Stimulated activated CD4-positive, alpha-beta T cell treated with anti-CD3 and anti-CD28 coated beads, Interleukin-2, amount 100 ng/mL, for 48 hours (primary cell): ENCODE data around the gene EEF2.
"Not testable (repeated sequence)": the region's sequence is repeated elsewhere in the genome, so short reads cannot be mapped to it uniquely, and the experiment has no call there.

Experiments
- DNase-seq, 2 donors: peaks; one replicate each; pipeline ENCODE4 v3.0.0-alpha.2; 2020

The EEF2 gene

GRCh38 chr19:3968556-3969434 is 16.5 kb downstream of the EEF2 start:
- no peak for DNase-seq

DNA sequence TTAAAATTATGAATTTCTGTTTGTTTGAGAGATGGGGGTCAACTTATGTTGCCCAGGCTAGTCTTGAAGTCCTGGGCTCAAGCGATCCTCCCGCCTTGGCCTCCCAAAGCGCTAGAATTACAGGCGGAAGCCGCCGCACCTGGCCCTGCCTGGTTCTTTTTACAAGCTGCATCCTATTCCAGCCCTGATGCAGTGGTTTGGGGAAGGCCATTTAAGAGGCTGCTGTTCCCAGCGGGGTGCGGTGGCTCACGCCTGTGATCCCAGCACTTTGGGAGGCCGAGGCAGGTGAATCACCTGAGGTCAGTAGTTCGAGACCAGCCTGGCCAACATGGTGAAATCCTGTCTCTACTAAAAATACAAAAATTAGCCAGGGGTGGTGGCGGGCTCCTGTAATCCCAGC is 17.3 kb downstream of the EEF2 start:
- DNase-seq = not testable (repeated sequence)

DNA sequence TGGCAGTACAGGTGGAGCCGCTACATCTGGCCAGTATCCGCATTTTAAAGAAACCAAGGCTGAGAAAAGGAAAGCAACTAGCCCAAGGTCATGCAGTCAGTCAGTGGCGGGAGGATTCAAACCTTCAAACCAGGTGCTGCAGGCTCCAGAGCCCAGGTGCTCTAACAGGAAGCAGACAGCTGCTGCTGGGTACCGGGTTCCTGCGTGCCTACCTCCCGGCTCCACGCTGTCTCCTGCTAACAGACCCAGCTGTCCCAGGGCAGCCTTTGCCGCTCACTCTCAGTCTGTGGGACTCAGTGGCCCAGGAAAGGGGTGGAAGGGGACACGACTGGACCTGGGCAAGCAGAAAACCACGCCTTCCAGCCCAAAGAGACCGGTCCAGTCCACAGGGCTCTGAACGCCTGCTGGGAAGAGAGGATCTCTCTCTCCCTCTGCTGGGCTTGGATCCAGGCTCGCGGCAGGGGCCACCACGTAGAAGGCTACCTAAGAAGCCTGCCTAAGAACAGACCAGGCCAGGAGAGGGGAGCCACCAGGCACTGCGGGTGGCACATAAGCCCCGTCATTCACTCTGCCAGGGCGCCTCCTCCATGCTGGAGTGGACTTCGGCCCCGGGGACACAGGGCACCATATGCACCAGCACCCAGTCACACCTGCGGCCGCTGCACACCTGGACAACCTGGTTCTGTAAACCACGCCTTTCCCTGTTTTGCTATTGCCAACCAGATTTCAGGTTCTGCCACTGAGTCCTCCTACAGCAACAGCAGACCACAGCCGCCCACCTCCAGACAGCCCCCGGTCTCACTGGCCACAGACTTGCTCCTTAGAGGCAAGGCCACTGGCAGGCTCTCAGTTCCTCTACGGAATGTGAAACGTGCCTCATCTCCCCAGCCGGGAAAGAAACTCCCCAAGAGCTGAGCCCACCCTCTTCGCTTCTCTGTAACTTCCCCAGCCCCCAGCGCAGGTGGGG is 18.9 kb downstream of the EEF2 start:
- DNase-seq = no peak

DNA sequence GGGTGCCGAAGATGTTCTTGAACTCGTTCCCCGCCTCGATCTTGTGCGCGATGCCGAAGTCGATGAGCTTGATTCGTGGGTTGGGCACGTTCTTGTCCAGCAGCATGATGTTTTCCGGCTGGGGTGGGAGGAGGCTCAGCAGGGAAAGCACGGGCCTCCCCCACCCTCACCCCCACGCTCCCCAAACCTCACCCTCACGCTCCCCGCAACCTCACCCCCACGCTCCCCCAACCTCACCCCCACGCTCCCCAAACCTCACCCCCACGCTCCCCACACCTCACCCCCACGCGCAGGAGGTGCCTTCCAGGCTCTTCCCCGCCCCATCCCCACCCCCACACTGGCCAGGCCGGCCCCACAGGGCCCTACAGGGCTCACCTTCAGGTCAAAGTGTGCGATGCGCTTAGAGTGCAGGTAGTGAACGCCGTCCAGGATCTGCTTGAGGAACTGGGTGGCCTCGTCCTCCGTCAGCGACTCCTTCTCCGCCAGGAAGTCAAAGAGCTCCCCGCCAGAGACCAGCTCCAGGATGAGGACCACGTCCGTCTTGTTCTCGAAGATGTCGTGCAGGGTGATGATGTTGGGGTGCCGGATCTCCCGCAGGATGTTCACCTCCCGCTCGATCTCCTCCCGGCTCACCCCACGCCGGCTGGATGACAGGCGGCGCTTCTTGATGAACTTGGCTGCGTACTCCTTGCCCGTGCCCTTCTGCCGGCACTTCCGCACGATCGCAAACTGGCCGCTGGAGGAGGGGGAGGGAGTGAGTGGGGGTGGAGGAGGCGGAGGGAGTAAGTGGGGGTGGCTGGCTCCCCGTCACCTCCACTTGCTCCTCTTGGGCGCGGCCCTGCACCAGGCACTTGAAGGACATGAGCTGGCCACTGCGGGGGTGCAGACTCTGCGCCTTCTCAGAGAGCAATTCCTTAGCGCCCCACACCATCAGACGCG is 20.7 kb downstream of the EEF2 start:
- no peak for DNase-seq

DNA sequence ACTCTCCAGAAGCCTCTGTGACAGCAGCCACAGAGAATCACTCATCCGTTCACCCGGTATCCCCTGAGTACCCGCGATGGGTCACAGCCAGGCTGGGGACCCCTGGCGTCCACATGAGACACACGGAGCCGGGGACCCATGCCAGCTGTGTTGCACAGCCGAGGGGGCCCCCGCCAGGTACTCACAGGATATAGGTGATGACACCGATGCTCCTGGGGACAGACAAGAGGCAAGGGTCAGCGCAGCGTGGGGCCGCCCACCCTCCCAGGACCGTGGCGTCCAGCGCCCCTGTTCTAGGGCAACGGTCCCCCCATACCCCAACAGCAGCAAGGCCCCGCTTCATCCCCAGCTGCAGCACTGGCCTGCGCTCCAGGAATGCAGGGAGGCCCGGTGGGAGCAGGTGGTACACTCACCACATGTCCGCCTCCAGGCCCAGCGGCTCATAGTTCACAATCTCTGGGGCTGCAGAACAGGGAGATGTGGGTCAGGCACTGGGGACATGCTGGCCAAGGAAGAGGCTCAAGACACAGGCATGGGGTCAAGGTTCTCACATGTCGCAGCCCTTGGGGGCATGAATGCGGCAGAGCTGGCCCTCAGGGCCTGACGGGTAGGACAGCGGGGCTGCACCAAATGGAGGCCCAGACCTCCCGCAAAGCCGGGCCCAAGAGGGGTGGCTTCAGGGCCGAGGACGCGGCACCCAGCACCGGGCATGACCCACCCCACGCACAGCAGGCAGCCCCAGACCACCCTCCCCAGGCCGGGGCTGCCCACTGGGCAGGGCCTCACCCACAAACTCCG is 21.6 kb downstream of the EEF2 start:
- DNase-seq = no peak

DNA sequence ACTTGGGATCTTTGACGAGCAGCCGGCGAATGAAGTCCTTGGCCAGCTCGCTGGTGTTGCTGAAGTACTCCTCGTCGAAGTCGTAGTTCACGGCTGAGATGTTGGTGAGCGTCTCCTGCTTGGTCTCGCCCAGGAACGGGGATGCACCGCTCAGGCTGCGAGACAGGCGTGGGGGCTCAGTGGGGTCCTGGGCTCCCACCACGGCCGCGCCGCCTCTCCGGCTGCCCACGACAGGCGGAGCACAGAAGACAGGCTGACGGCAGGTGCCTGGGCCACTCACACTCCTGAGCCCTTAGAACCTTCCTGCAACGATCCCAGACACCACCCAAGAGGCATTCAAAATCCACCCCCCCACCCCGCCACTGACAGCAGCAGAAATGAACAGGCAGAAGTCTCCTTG is 24.3 kb downstream of the EEF2 start:
- no peak for DNase-seq

- no peak for DNase-seq
Measured at GRCh38 chr19:3959766-3960131, 25.5 kb downstream of the EEF2 start.

GRCh38 chr19:3958836-3959765 is 26.2 kb downstream of the EEF2 start:
- no peak for DNase-seq

DNA sequence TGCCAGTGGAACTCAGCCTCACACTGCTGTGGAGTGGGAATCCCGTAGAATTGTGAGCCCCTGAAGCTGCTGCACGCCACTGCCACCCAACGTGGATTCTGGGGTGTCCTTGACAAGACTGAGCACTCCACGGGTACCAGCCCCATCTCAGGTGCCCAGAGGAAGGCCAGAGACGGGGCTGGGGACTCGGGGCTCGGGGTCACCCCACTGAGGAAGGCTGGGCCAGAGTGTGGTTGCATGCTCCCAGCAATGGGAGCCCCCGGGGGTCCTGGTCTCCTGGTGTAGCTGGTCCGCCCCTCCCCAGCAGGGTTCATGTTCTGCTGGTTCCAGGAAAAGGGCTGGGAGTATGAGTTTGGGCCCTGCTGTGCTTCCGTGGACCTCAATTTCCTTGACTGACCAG is 29.6 kb downstream of the EEF2 start:
- no peak for DNase-seq

GRCh38 chr19:3955276-3955675 is 30.0 kb downstream of the EEF2 start:
- not testable (repeated sequence) for DNase-seq

DNA sequence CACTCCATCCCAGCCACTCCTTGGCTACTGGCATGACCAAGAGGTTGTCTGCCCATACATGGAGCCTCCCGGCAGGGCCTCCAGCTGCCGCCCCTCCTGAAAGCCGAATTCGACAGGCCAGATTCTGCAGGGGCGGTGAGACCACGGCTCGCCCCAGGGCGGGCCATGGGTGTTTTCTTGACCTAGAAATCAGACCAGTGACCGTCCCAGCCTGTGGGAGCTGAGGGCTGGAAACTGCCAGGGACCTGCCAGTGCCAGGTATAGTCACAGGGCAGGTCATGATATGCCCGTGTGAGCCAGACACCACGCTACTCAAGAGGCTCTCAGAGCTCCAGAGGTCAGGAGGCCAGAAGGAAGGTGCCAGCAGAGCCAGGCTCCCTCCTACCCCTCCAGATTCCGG is 31.2 kb downstream of the EEF2 start:
- DNase-seq = no peak

DNA sequence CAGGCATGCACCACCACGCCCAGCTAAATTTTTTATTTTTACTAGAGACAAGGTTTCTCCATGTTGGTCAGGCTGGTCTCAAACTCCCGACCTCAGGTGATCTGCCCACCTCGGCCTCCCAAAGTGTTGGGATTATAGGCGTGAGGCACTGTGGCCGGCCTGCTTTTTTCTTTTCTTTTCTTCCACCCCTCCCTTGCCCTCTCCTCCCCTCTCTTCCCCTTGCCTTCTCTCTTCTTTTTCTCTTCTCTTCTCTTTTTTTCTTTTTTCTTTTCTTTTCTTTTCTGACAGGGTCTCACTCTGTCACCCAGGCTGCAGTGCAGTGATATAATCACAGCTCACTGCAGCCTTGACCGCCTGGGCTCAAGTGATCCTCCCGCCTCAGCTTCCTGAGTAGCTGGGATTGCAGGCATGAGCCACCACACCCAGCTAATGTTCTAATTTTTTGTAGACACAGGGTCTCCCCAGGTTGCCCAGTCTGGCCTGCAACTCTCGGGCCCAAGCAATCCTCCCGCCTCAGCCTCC is 32.4 kb downstream of the EEF2 start:
- not testable (repeated sequence) for DNase-seq

DNA sequence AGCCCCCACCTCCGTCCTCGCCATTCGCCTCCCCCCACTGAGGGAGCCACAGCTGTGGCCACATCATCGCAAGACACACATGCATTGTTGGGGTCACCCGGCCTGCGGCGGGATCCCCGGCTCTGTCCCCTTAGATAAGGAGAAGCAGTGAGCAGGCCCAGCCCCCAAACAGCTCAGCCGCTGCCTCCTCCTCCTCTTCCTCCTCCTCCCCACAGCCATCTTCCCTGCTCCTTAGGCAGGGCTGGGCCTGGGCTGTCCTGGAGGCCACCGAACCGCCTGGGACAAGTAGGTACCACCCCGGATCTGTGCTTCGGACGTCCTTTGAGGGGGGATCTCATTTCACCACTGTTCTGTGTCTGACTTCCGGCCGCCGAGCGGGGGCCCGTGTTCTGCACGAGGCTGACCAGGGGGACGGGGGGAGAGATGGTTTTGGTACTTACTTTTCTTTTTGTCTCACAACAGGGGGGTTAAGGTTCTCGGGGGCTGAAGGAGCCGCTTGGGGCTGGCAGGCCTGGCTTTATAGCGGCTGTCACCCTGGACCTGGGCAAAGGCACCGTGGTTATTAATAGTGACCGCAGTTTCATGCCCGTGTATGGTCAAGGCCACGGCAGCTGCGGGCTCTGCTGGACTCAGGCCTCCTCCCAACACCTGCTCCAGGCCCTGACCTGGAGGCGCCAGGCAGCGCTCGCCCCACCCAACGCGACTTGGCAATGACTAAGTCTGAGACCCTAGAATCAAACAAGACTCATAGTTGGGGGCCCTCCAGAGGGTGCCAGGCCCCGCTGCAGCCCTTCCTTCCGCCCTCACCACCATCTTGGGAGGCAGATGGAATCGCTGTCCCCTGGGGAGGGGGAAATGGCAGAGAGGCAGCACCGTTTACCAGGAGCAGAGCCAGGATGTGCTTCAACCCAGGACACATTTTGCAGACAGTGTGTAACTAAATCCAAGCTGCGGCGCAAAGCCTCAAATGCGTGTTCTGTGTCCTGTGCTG is 34.1 kb downstream of the EEF2 start:
- no peak for DNase-seq

DNA sequence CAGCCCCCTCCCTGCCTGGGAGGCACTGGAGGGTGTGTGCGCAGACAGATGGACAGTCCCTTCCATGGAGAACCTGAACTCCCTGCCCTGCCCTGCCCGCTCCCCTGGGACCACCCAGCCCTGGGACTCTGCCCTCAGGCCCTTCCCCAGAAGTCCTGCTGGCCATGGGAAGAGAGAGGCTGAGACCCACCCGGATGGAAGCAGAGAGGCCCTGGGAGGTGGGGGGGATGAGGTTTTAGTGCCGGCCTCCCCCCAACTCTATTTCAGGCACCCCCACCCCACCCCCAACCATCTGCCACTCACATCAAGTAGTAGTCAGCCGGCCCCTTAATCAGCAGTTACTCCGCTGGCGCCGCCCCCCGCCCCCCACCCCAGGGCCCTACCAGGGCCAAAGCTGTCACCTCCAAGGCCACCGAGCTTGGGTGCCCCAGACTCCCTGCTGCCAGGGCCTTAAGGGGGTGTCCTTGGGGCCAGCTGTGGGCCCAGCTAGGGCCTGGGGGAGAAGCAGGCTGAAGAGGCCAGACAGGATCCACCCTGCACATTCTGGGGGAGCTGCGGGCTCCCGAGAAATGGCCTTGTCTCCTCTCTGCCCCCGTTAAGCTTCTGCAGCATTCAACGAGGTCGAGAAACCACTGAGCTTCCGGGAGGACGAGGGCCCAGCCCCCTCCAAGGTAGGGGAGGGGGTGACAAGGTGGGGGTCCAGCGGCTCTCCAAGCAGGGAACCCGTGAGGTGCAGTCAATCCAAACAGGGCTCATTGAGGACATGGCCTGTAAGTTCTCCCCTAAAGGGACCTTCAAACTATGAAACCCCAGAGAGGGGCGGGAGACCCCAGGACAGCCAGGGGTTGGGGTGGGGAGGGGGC is 35.0 kb downstream of the EEF2 start:
- DNase-seq = no peak

DNA sequence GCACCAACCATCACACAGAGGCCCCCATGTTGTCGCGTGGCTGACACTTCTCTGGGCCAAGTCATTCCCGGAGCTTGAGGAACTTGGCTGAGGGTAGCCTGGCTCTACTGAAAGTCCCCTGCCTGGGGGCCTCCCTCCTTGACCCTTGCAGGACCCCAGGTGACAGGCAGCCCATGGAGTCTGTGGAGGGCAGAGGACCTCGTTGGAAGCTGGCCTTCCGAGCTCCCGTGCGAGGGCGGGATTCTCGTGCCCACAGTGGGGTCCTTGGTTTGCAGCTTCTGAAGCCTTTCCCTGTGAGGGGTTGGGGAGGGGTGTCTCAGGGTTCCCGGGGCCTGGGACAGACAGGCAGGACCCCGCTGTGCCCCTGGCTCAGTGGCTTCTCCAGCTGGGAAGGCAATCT is 36.0 kb downstream of the EEF2 start:
- DNase-seq = no peak

DNA sequence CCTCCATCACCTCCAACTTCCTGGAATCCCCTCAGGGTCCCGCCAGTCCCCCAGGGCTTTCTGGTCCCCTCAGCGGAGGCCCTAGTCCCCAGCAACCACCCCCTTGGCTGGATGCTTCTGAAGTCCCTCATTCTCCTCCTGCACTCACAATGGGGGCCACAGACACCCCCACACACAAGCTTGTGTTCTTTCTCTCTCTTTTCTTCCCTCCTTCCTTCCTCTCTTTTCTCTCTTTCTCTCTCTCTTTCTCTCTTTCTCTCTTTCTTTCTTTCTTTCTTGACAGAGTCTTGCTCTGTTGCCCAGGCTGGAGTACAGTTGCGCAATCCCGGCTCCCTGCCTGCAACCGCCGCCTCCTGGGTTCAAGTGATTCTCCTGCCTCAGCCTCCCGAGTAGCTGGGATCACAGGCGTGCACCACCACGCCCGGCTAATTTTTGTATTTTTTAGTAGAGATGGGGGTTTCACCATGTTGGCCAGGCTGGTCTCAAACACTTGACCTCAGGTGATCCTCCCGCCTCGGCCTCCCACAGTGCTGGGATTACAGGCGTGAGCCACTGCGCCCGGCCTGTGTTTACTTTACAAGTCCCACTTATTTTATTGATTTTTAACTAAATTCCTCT is 37.8 kb downstream of the EEF2 start:
- not testable (repeated sequence) for DNase-seq

DNA sequence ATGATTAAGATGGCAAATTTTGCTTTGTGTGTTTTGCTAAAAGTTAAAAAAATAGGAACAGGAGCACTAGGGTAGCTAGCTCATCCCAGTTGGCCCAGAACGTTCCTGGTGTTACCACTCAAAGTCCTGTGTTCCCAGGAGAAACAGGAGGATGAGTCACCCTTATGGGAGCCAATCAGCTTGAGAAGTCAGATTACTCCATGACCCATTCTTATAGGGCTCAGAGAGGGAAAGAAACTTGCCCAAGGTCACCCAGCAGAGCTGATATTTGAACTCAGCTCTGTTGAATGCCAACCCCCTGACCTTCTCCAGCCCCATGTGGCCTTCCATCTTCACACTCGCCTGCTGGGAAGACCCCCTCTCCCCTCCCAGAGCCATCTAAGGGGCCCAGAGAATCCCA is 39.4 kb downstream of the EEF2 start:
- no peak for DNase-seq
